Endothelial cell of umbilical vein (primary cell): ENCODE measurements around the gene ZMIZ2. TPM values are rescaled to one million over a fixed set of nuclear protein-coding genes. Genes with fewer than 3 reads are reported as not detected.
A peak's percentile ranks its signal among the peaks of the same experiment; 100 is the strongest.
"Not testable (repeated sequence)": the region's sequence is repeated elsewhere in the genome, so short reads cannot be mapped to it uniquely, and the experiment has no call there.

Experiments used
- BruUV-seq: library from RNA; stranded (reverse); fragments of 400-500 nt; replicated peaks from 2 replicates; lab custom pipeline; 2021; lab: Mats Ljungman, UMichigan
- CTCF ChIA-PET: fragments of 300-600, 350-600 bp; sonication (Branson Sonifier 250); formaldehyde crosslinking; loops from one replicate; lab custom pipeline; 2021; ENCODE audit warnings: antibody characterized with exemption, inconsistent platforms; lab: Charles Lee
- POLR2A ChIA-PET: fragments of 300-600, 350-600 bp; sonication (Branson Sonifier 250); formaldehyde crosslinking; loops from one replicate; lab custom pipeline; 2021; ENCODE audit warnings: antibody characterized with exemption, inconsistent platforms; lab: Charles Lee
- DNase-seq: peaks from one replicate; pipeline ENCODE4 v3.0.0-alpha.2; 2011; ENCODE audit warnings: low read depth, low spot score
- FAIRE-seq: peaks from 2 replicates; lab custom pipeline; 2011; peaks lifted over from hg19 to GRCh38; lab: Jason Lieb, UNC
- H2AFZ ChIP-seq: 2 replicates; pipeline ENCODE4 v1.6.0; 2012; ENCODE audit warnings: low read depth, low read length, control low read depth, inconsistent platforms
- H3K27ac ChIP-seq: 2 replicates; pipeline ENCODE4 v1.5.1; 2011; ENCODE audit warnings: low read depth, mild to moderate bottlenecking, control low read depth, low read length, moderate library complexity; ENCODE audit not compliant: insufficient read depth
- H3K27me3 ChIP-seq, 2 experiments: 2 replicates each; pipeline versions ENCODE4 v1.6.0 to v1.6.1; 2011; ENCODE audit warnings: low read length in 2 of 2, mixed read lengths in 1 of 2; ENCODE audit not compliant: control insufficient read depth in 2 of 2, insufficient read depth in 2 of 2
- H3K36me3 ChIP-seq, 2 experiments: 2 replicates in 1 of 2; 3 replicates in 1 of 2; pipeline ENCODE4 v1.5.1; 2011; ENCODE audit warnings: low read length in 2 of 2, mild to moderate bottlenecking in 1 of 2, moderate library complexity in 1 of 2; ENCODE audit not compliant: control insufficient read depth in 2 of 2, insufficient read depth in 2 of 2; ENCODE audit errors: extremely low read depth in 1 of 2
- H3K4me1 ChIP-seq: 3 replicates; pipeline ENCODE4 v1.5.1; 2011; ENCODE audit warnings: mild to moderate bottlenecking, low read length; ENCODE audit not compliant: control insufficient read depth, insufficient read depth; ENCODE audit errors: extremely low read depth
- H3K4me2 ChIP-seq: 2 replicates; pipeline ENCODE4 v1.6.1; 2011; ENCODE audit warnings: low read length, control low read depth, mixed read lengths; ENCODE audit not compliant: insufficient read depth
- H3K4me3 ChIP-seq, 3 experiments: fragments of 200-600 bp in 1 of 3; sonication (generic), shearing (Covaris generic) in 1 of 3; replicated peaks in 1 of 3; 2 replicates each; pipeline ENCODE4 v1.5.1; 2011 to 2016; ENCODE audit warnings: control low read depth in 3 of 3, low read length in 3 of 3, mild to moderate bottlenecking in 2 of 3, inconsistent platforms in 1 of 3, low read depth in 1 of 3, moderate library complexity in 1 of 3; ENCODE audit not compliant: insufficient read depth in 1 of 3
- H3K79me2 ChIP-seq: 2 replicates; pipeline ENCODE4 v1.6.0; 2012; ENCODE audit warnings: low read length, inconsistent platforms; ENCODE audit not compliant: control insufficient read depth, insufficient read depth
- H3K9ac ChIP-seq: replicated peaks from 2 replicates; pipeline ENCODE3; 2011; ENCODE audit warnings: low read length, control low read depth; ENCODE audit not compliant: insufficient read depth; ENCODE audit errors: extremely low read depth
- H3K9me1 ChIP-seq: replicated peaks from 3 replicates; pipeline ENCODE4 v1.6.0; 2011; ENCODE audit warnings: mild to moderate bottlenecking, low read length; ENCODE audit not compliant: control insufficient read depth, insufficient read depth; ENCODE audit errors: extremely low read depth
- H3K9me3 ChIP-seq: replicated peaks from 2 replicates; pipeline ENCODE4 v1.5.1; 2012; ENCODE audit warnings: low read length, inconsistent platforms; ENCODE audit not compliant: control insufficient read depth, insufficient read depth
- H4K20me1 ChIP-seq: replicated peaks from 2 replicates; pipeline ENCODE3; 2011; ENCODE audit warnings: mild to moderate bottlenecking, low read length; ENCODE audit not compliant: control insufficient read depth, insufficient read depth; ENCODE audit errors: extremely low read depth
- CTCF ChIP-seq, 2 donors: IDR thresholded peaks; 1 replicate in 1 of 2; 2 replicates in 1 of 2; pipeline ENCODE4 v1.5.1; 2011; ENCODE audit warnings: low read length in 2 of 2, mild to moderate bottlenecking in 2 of 2, moderate library complexity in 2 of 2, control low read depth in 1 of 2, inconsistent platforms in 1 of 2, low read depth in 1 of 2; ENCODE audit not compliant: insufficient read depth in 1 of 2; ENCODE audit errors: extremely low read depth in 1 of 2
- EZH2 ChIP-seq: IDR thresholded peaks from 2 replicates; pipeline ENCODE4 v1.6.1; 2012; ENCODE audit warnings: borderline replicate concordance, low read depth, mild to moderate bottlenecking, moderate library complexity, low read length, inconsistent platforms; ENCODE audit not compliant: severe bottlenecking
- FOS ChIP-seq: IDR thresholded peaks from 2 replicates; pipeline ENCODE4 v1.6.1; 2011; ENCODE audit warnings: mild to moderate bottlenecking, low read length, moderate library complexity, borderline replicate concordance; ENCODE audit not compliant: insufficient read depth
- GATA2 ChIP-seq: IDR thresholded peaks from 2 replicates; pipeline ENCODE4 v1.7.0; 2011; ENCODE audit warnings: low read depth, mild to moderate bottlenecking, moderate library complexity, mixed read lengths, low read length; ENCODE audit not compliant: insufficient read length, insufficient read depth
- JUN ChIP-seq: IDR thresholded peaks from 2 replicates; pipeline ENCODE4 v1.6.1; 2011; ENCODE audit warnings: borderline replicate concordance, low read depth; ENCODE audit not compliant: insufficient read length, insufficient read depth
- MAX ChIP-seq: IDR thresholded peaks from 2 replicates; pipeline ENCODE4 v1.6.1; 2011; ENCODE audit not compliant: insufficient read depth, insufficient read length
- MYC ChIP-seq: IDR thresholded peaks from one replicate; pipeline ENCODE4 v1.6.1; 2011; ENCODE audit warnings: mild to moderate bottlenecking, low read depth, low read length
- POLR2A ChIP-seq: IDR thresholded peaks from 2 replicates; pipeline ENCODE4 v1.6.1; 2012; ENCODE audit warnings: low read depth, mild to moderate bottlenecking, control low read depth, low read length
- POLR2AphosphoS5 ChIP-seq: IDR thresholded peaks from 2 replicates; pipeline ENCODE4 v1.6.1; 2012; ENCODE audit warnings: low read depth, mild to moderate bottlenecking, control low read depth, low read length, moderate library complexity; ENCODE audit not compliant: insufficient read depth
- dilution Hi-C: fragments of 300-500 bp; cut with MboI; formaldehyde crosslinking; loops from one replicate; pipeline ENCODE4 v1.15.0; 2019; ENCODE audit warnings: low sequenced_read_pairs; ENCODE audit not compliant: extremely low pct_ligation_motif_present
- intact Hi-C: fragments of 100-400 bp; cut with micrococcal nuclease; formaldehyde crosslinking; loops from one replicate; pipeline ENCODE4 v1.10.0; 2022
- polyA plus RNA-seq, 4 experiments: library from polyadenylated mRNA; depleted of rRNA in 3 of 4; stranded (reverse) in 3 of 4; unstranded in 1 of 4; fragments of >200 nt; gene quantifications; 2 replicates each; pipeline versions ENCODE4 v1.2.1 to v1.2.3, GENCODE V29; 2011 to 2012; ENCODE audit warnings: missing spikeins in 1 of 4
- total RNA-seq: library from RNA; stranded (reverse); gene quantifications from 2 replicates; pipeline ENCODE4 v1.2.3, GENCODE V29; 2021

The ZMIZ2 gene
- total and polyA plus RNA-seq, 2 donors (not counting 3 experiments of a cell fraction or from before 2014, with no cell fraction given) = 30.6 to 87.5 TPM

GRCh38 chr7:44724276-44724675, 24.4 kb upstream of the ZMIZ2 start:
- Histone ChIP-seq H3K4me1 (peaks cover 10% of the 10 kb centered on the region), H3K9me3 (no peaks in the 10 kb centered on the region), H3K79me2 (no peaks in the 10 kb centered on the region), H3K9me1 (no peaks in the 10 kb centered on the region), H3K27me3 (no peaks in the 10 kb centered on the region), H4K20me1 (no peaks in the 10 kb centered on the region), H3K4me3 (no peak overlapping the region), H2AFZ (no peak overlapping the region), H3K27ac (no peak overlapping the region), H3K4me2 (no peak overlapping the region), H3K9ac (no peak overlapping the region), H3K36me3 (no peaks in the 10 kb centered on the region)
- intact Hi-C loops (no loop called here), dilution Hi-C loops (no loop called here)
- DNase-seq (no peak), FAIRE-seq (no peak)
- POLR2A ChIA-PET = no interaction called here
- BruUV-seq = no TSS peak
- CTCF ChIA-PET = no interaction called here
- TF ChIP-seq MAX = no peak
- no peak for TF ChIP-seq POLR2A
- no peak for TF ChIP-seq FOS
- no peak for TF ChIP-seq EZH2
- TF ChIP-seq JUN = no peak
- TF ChIP-seq POLR2AphosphoS5 = no peak
- TF ChIP-seq GATA2 = no peak
- no peak for TF ChIP-seq MYC
- no peak for TF ChIP-seq CTCF (IDR thresholded peaks at IDR 0.05; ENCODE audit: extremely low read depth in 1 of 2, insufficient read depth in 1 of 2, low read depth in 1 of 2, low read length in 2 of 2)

- POLR2A ChIA-PET, H3K27ac ChIP-seq, FAIRE-seq: not testable (repeated sequence)
These were observed 22.4 kb upstream of the ZMIZ2 start for GRCh38 chr7:44726250-44726649.

More at GRCh38 chr7:44726250-44726649, 22.4 kb upstream of the ZMIZ2 start:
- CTCF ChIA-PET, DNase-seq, H3K9me3 ChIP-seq, BruUV-seq, H3K9me1 ChIP-seq, H3K79me2 ChIP-seq, H3K4me3 ChIP-seq, H3K36me3 ChIP-seq, H3K27me3 ChIP-seq, H4K20me1 ChIP-seq, H3K9ac ChIP-seq, H3K4me2 ChIP-seq, dilution Hi-C loops: not testable (repeated sequence)
- intact Hi-C loops = loop anchor here (2.0 kb wide), 1 partner anchor 71 kb away; the partner anchor contains the start of gene PPIA
- H2AFZ ChIP-seq = peak overlapping the region; percentile 27
- H3K4me1 ChIP-seq = peaks cover 16% of the 10 kb centered on the region
